CD4-positive, alpha-beta memory T cell (primary cell): Measurements from ENCODE around the gene DIAPH1. TPM values are rescaled to one million over a fixed set of nuclear protein-coding genes. Genes with fewer than 3 reads are reported as not detected.
A peak's percentile ranks its signal among the peaks of the same experiment; 100 is the strongest.

ENCODE experiments used
- CTCF ChIA-PET: fragments of 350-600 bp; sonication (Branson Sonifier 250); formaldehyde crosslinking; loops from one replicate; lab custom pipeline; 2021; ENCODE audit warnings: inconsistent platforms; ENCODE audit not compliant: partially characterized antibody; lab: Charles Lee
- POLR2A ChIA-PET: fragments of 350-600 bp; sonication (Branson Sonifier 250); formaldehyde crosslinking; loops from one replicate; lab custom pipeline; 2021; ENCODE audit not compliant: partially characterized antibody; lab: Charles Lee
- DNase-seq, 5 donors: peaks; one replicate each; pipeline versions ENCODE4 v3.0.0 to v3.0.0-alpha.2; 2020 to 2022; ENCODE audit warnings: mixed read lengths in 1 of 5
- H3K27ac ChIP-seq: one replicate; pipeline ENCODE4 v1.7.0; 2013; ENCODE audit warnings: low read depth, low read length
- H3K27me3 ChIP-seq: 2 replicates; pipeline ENCODE4 v1.7.0; 2013; ENCODE audit warnings: mild to moderate bottlenecking, low read length, moderate library complexity; ENCODE audit not compliant: insufficient read depth
- H3K36me3 ChIP-seq: 2 replicates; pipeline ENCODE4 v1.7.0; 2013; ENCODE audit warnings: mild to moderate bottlenecking, low read length, moderate library complexity; ENCODE audit not compliant: insufficient read depth
- H3K4me1 ChIP-seq: 2 replicates; pipeline ENCODE4 v1.7.0; 2013; ENCODE audit warnings: mild to moderate bottlenecking, low read length, moderate library complexity; ENCODE audit not compliant: insufficient read depth
- H3K4me3 ChIP-seq, 2 donors: one replicate each; pipeline ENCODE4 v1.7.0; 2013; ENCODE audit warnings: low read length in 2 of 2, mild to moderate bottlenecking in 1 of 2
- H3K9me3 ChIP-seq, 2 donors: one replicate each; pipeline ENCODE4 v1.7.0; 2013; ENCODE audit warnings: low read length in 2 of 2, control low read depth in 1 of 2; ENCODE audit not compliant: control insufficient read depth in 1 of 2
- H3K27ac Mint-ChIP-seq, 7 donors: one replicate each; pipeline ENCODE4 v1.8.0; 2020 to 2021; ENCODE audit warnings: mixed read lengths in 7 of 7, mild to moderate bottlenecking in 6 of 7, inconsistent platforms in 3 of 7, moderate library complexity in 3 of 7
- H3K27me3 Mint-ChIP-seq, 2 donors: one replicate each; pipeline ENCODE4 v1.8.0; 2020 to 2021; ENCODE audit warnings: mixed read lengths in 2 of 2
- H3K36me3 Mint-ChIP-seq, 2 donors: one replicate each; pipeline ENCODE4 v1.8.0; 2020 to 2021; ENCODE audit warnings: mixed read lengths in 2 of 2, inconsistent platforms in 1 of 2, mild to moderate bottlenecking in 1 of 2
- H3K4me1 Mint-ChIP-seq, 4 donors: one replicate each; pipeline ENCODE4 v1.8.0; 2020 to 2021; ENCODE audit warnings: mixed read lengths in 4 of 4, mild to moderate bottlenecking in 1 of 4
- H3K4me3 Mint-ChIP-seq, 8 donors: one replicate each; pipeline ENCODE4 v1.8.0; 2020 to 2021; ENCODE audit warnings: mixed read lengths in 8 of 8, mild to moderate bottlenecking in 7 of 8, moderate library complexity in 6 of 8, inconsistent platforms in 3 of 8
- H3K9me3 Mint-ChIP-seq, 8 donors: one replicate each; pipeline ENCODE4 v1.8.0; 2020 to 2021; ENCODE audit warnings: mixed read lengths in 8 of 8, mild to moderate bottlenecking in 5 of 8, inconsistent platforms in 3 of 8, moderate library complexity in 1 of 8
- intact Hi-C: fragments of 100-400 bp; cut with micrococcal nuclease; formaldehyde crosslinking; loops from one replicate; pipeline ENCODE4 v1.15.1; 2023
- polyA plus RNA-seq, 2 donors: library from polyadenylated mRNA; unstranded; fragments of 300-500 nt; fragmentation: Illumina TruSeq; gene quantifications; one replicate each; pipeline ENCODE4 v1.2.3, GENCODE V29; 2021
- total RNA-seq, 2 experiments: library from RNA; stranded (reverse); gene quantifications; one replicate each; pipeline ENCODE4 v1.2.3, GENCODE V29; 2021

DIAPH1 gene
- total and polyA plus RNA-seq, 4 experiments from 2014 or later = 81.5 to 211 (median 178) TPM

DNA sequence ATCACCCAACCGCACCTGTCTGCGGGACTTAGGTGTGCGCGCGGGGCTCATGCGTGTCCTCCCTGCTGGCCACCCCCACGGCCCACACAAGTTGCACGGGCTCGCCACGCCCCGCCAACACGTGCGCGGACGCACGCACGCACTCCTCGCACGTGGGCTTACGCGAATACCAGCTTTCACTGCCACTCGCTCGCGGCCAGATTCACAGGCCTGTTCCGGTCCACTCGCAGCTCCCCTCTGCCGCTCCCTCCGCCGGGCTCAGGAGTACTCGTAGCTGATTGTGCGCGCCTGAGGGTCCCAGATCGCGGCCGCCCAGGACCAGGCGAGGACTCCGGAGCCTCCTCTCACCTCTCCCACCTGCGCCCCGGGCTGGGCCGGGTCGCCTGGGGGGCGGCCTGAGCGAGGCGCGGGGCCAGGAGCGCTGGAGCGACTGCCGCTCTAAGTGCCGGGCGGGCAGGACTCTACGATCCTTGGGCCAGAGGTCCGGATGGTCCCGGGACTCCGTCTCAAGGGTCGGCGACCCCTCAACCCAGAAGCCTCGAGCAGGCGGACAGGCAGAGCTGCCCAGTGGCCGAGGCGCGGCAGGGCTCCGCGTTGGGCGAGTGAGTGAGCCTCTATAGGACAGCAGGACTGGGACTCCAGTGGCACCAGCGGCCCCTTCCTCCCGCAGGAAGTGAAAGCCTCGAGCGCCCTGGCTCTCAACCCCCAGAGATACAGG, 126.5 kb downstream of the DIAPH1 start:
- H3K4me1 ChIP-seq = peaks cover 19% of the 10 kb centered on the region
- Mint-ChIP-seq H3K4me1 (peaks cover 8 to 19% (median 14%) of the 10 kb centered on the region in 4 donors), H3K4me3 (peak overlapping the region; percentile 27 to 76 (median 68)), H3K27me3 (peaks cover 60 to 70% of the 10 kb centered on the region in 2 donors), H3K36me3 (no peaks in the 10 kb centered on the region), H3K9me3 (no peaks in the 10 kb centered on the region), H3K27ac (no peak overlapping the region)
- intact Hi-C loops = no loop called here
- H3K27me3 ChIP-seq = peaks cover 35% of the 10 kb centered on the region
- ChIA-PET CTCF (interaction anchor here (1.4 to 2.2 kb wide), 3 partner anchors 20 to 80 kb away, joined by 3 to 8 read pairs (median 3); partner anchors contain the start of gene PCDHGA10), POLR2A (no interaction called here)
- H3K4me3 ChIP-seq = no peak overlapping the region
- H3K27ac ChIP-seq = no peak overlapping the region
- H3K36me3 ChIP-seq = no peaks in the 10 kb centered on the region
- peak in 2 of 5 donors; percentile 17 to 21 for DNase-seq
- no peaks in the 10 kb centered on the region for H3K9me3 ChIP-seq

DNA sequence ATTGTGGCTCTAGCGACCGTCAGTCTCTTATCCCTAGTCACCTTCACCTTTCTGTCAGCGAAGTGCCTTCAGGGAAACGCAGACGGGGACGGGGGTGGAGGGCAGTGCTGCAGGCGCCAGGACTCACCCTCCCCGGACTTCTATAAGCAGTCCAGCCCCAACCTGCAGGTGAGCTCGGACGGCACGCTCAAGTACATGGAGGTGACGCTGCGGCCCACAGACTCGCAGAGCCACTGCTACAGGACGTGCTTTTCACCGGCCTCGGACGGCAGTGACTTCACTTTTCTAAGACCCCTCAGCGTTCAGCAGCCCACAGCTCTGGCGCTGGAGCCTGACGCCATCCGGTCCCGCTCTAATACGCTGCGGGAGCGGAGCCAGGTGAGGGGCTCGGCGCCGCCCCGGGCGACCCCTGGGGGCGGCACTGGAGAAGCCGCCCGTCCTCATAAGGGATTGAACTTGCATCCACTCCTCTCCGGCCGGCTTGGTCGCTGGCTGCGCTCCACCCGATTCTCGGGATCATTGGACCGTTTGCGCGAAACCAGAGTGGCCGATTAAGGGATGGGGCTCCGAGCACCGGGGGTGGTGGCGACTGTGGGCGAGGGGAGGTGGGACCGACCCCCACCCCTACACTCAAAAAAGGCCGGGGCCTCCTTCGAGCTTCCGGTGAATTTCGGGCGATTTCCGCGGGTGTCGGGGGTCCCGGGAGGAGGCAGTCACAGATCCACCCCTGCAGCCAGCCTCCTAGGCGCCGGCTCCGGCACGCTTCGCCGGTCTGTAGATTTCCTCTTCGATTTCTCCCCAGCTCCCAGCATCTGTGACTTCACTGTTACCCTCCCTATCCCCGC, 127.3 kb downstream of the DIAPH1 start:
- ChIA-PET CTCF (interaction anchor here (1.4 kb wide), 1 partner anchor 34 kb away, joined by 3 read pairs; no protein-coding TSS in a partner anchor), POLR2A (no interaction called here)
- H3K27ac ChIP-seq = no peak overlapping the region
- Mint-ChIP-seq H3K4me3 (peak overlapping the region; percentile 27 to 76 (median 68)), H3K27me3 (peaks cover 64 to 74% of the 10 kb centered on the region in 2 donors), H3K36me3 (no peaks in the 10 kb centered on the region), H3K9me3 (no peaks in the 10 kb centered on the region), H3K4me1 (peaks cover 8 to 19% (median 14%) of the 10 kb centered on the region in 4 donors), H3K27ac (no peak overlapping the region)
- DNase-seq = no peak
- peaks cover 19% of the 10 kb centered on the region for H3K4me1 ChIP-seq
- intact Hi-C loops = no loop called here
- no peaks in the 10 kb centered on the region for H3K36me3 ChIP-seq
- H3K4me3 ChIP-seq = no peak overlapping the region
- peaks cover 43% of the 10 kb centered on the region for H3K27me3 ChIP-seq
- no peaks in the 10 kb centered on the region for H3K9me3 ChIP-seq

DNA sequence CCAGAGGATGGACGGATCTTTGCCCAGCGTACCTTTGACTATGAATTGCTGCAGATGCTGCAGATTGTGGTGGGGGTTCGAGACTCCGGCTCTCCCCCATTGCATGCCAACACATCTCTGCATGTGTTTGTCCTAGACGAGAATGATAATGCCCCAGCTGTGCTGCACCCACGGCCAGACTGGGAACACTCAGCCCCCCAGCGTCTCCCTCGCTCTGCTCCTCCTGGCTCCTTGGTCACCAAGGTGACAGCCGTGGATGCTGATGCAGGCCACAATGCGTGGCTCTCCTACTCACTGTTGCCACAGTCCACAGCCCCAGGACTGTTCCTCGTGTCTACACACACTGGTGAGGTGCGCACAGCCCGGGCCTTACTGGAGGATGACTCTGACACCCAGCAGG, 128.0 kb downstream of the DIAPH1 start:
- no peaks in the 10 kb centered on the region for H3K36me3 ChIP-seq
- Mint-ChIP-seq H3K9me3 (no peaks in the 10 kb centered on the region), H3K27ac (no peak overlapping the region), H3K27me3 (peaks cover 68 to 73% of the 10 kb centered on the region in 2 donors), H3K4me3 (peak overlapping the region in 5 of 8 donors; percentile 42 to 78 (median 64)), H3K4me1 (peaks cover 8 to 19% (median 14%) of the 10 kb centered on the region in 4 donors), H3K36me3 (no peaks in the 10 kb centered on the region)
- peaks cover 19% of the 10 kb centered on the region for H3K4me1 ChIP-seq
- no peaks in the 10 kb centered on the region for H3K9me3 ChIP-seq
- H3K27ac ChIP-seq = no peak overlapping the region
- DNase-seq = no peak
- no peak overlapping the region for H3K4me3 ChIP-seq
- POLR2A ChIA-PET = no interaction called here
- CTCF ChIA-PET = no interaction called here
- intact Hi-C loops = no loop called here
- peaks cover 42% of the 10 kb centered on the region for H3K27me3 ChIP-seq

DNA sequence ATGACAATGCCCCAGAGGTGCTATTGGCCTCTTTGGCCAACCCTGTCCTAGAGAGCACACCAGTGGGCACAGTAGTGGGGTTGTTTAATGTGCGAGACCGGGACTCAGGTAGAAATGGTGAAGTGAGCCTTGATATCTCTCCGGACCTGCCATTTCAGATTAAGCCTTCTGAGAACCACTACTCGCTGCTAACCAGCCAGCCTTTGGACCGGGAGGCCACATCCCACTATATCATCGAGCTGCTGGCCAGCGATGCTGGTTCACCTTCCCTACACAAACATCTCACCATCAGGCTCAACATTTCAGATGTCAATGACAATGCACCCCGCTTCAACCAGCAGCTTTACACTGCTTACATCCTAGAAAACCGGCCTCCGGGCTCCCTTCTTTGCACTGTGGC, 128.5 kb downstream of the DIAPH1 start:
- DNase-seq = no peak
- CTCF ChIA-PET = interaction anchor here (1.7 kb wide), 1 partner anchor 68 kb away, joined by 3 read pairs; no protein-coding TSS in a partner anchor
- Mint-ChIP-seq H3K27me3 (peaks cover 66 to 70% of the 10 kb centered on the region in 2 donors), H3K4me3 (peak overlapping the region in 2 of 8 donors; percentile 23 to 78), H3K4me1 (peaks cover 5 to 16% (median 9%) of the 10 kb centered on the region in 4 donors), H3K9me3 (no peaks in the 10 kb centered on the region), H3K27ac (no peak overlapping the region), H3K36me3 (no peaks in the 10 kb centered on the region)
- H3K4me1 ChIP-seq = peaks cover 22% of the 10 kb centered on the region
- peaks cover 47% of the 10 kb centered on the region for H3K27me3 ChIP-seq
- H3K36me3 ChIP-seq = no peaks in the 10 kb centered on the region
- intact Hi-C loops = no loop called here
- no peak overlapping the region for H3K27ac ChIP-seq
- POLR2A ChIA-PET = no interaction called here
- H3K4me3 ChIP-seq = no peak overlapping the region
- H3K9me3 ChIP-seq = no peaks in the 10 kb centered on the region

DNA sequence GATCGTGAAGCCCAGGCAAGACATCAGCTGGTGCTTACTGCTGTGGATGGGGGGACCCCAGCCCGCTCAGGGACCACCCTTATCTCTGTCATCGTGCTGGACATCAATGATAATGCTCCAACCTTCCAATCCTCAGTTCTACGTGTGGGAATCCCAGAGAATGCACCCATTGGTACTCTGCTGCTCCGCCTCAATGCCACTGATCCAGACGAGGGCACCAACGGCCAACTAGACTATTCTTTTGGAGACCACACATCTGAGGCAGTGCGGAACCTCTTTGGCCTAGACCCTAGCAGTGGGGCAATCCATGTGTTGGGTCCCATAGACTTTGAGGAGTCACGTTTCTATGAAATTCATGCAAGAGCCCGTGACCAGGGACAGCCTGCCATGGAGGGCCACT, 129.0 kb downstream of the DIAPH1 start:
- DNase-seq = no peak
- Mint-ChIP-seq H3K27me3 (peaks cover 70% of the 10 kb centered on the region in 2 donors), H3K36me3 (no peaks in the 10 kb centered on the region), H3K4me1 (peaks cover 5 to 18% (median 13%) of the 10 kb centered on the region in 4 donors), H3K4me3 (peak overlapping the region in 1 of 8 donors; percentile 23), H3K9me3 (no peaks in the 10 kb centered on the region), H3K27ac (no peak overlapping the region)
- ChIA-PET CTCF (interaction anchor here (1.7 kb wide), 1 partner anchor 68 kb away, joined by 3 read pairs; no protein-coding TSS in a partner anchor), POLR2A (no interaction called here)
- Histone ChIP-seq H3K27me3 (peaks cover 52% of the 10 kb centered on the region), H3K4me1 (peaks cover 26% of the 10 kb centered on the region), H3K36me3 (no peaks in the 10 kb centered on the region), H3K4me3 (no peak overlapping the region), H3K27ac (no peak overlapping the region), H3K9me3 (no peaks in the 10 kb centered on the region)
- intact Hi-C loops = no loop called here

DNA sequence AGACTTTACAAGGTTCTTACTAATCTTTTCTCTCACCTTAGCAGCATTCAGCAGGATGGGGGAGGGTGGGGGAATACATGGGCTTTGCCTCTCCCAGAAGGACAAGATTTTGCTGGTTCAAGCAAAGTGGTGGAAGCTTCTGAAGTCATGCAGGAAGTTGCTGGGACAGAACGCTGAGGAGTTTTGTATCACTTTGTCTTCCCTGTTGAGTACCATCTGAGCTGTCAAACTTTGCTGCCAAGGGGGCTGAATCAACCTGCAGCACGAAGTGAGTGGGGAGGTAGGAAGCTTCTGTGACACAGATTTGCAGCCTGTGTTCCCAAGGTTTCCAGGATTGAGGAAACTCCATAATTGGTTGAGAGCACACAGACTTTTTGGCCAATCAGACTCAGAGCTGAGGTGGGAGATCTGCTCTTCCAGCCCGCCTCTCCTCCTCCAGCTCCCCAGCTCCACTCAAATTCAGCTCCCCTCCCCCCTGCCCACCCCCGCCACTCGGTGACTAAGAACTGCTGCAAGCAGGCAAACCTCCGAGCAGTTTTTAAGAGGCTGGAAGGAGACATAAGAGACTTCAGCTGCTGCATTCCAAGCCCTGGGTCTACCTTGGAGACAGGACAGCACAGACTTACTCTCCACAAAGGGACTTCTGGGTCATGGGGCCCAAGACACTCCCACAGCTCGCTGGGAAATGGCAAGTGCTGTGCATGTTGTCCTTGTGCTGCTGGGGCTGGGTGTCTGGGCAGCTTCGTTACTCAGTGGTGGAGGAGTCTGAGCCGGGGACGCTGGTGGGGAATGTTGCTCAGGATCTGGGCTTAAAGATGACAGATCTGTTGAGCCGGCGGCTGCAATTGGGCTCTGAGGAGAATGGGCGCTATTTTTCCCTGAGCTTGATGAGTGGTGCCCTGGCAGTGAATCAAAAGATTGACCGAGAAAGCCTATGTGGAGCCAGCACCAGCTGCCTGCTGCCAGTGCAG, 129.9 kb downstream of the DIAPH1 start, which contains the start of gene PCDHGC5:
Gene PCDHGC5, plus strand, starts transcription at position 491 of the 971 bp plus-strand sequence. Its CDS starts 160 bp downstream, at position 651.
- Mint-ChIP-seq H3K27ac (no peak within 1 kb of the TSS), H3K9me3 (no peaks in the 10 kb centered on the region), H3K4me3 (no peak within 1 kb of the TSS), H3K27me3 (peaks cover 69 to 70% of the 10 kb centered on the region in 2 donors), H3K4me1 (peaks cover 7 to 26% (median 18%) of the 10 kb centered on the region in 4 donors), H3K36me3 (no peaks in the 10 kb centered on the region)
- Histone ChIP-seq H3K27me3 (peaks cover 50% of the 10 kb centered on the region), H3K9me3 (no peaks in the 10 kb centered on the region), H3K4me1 (peaks cover 28% of the 10 kb centered on the region), H3K4me3 (no peak within 1 kb of the TSS), H3K27ac (no peak within 1 kb of the TSS), H3K36me3 (no peaks in the 10 kb centered on the region)
- ChIA-PET CTCF (interaction anchor here (1.7 kb wide), 1 partner anchor 69 kb away, joined by 3 read pairs; no protein-coding TSS in a partner anchor), POLR2A (no interaction called here)
- intact Hi-C loops = no loop called here
- DNase-seq = no peak
